ENCODE results near the gene KRT38. TPM values are rescaled to one million over a fixed set of nuclear protein-coding genes. Genes with fewer than 3 reads are reported as not detected.
"Not testable (repeated sequence)": the region's sequence is repeated elsewhere in the genome, so short reads cannot be mapped to it uniquely, and the experiment has no call there.

Gene KRT38
- total RNA-seq, 4 donors from 2014 or later, result not detected

DNA sequence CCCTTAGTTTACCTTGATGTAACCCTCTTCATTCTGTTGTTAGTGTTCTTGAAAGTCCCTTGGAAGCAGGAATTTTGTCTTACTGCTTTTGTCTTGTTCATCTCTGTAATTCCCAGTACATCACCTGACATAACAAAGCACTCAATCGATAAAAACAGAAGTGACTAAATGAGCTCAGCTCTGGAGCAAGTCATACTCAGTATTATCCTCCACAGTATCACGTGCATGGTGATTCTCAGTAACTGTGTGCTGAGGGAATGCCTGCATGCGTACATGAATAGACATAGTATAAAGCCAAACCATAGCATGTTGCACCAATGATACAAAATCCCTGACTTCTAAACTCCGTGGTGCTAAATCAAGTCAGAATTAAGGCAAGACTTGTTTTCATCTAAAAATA, 7.2 kb downstream of the KRT38 start:
- no peaks in the 10 kb centered on the region for H3K9me3 ChIP-seq
- no peaks in the 10 kb centered on the region for H3K27me3 ChIP-seq
- DNase-seq, result no peak
- H3K4me3 ChIP-seq, result no peak overlapping the region
- no peak for TF ChIP-seq CTCF (IDR thresholded peaks at IDR 0.05)
- TF ChIP-seq POLR2A (IDR thresholded peaks at IDR 0.05), result no peak
- no peaks in the 10 kb centered on the region for H3K4me1 ChIP-seq
- H3K36me3 ChIP-seq, result no peaks in the 10 kb centered on the region
- no peak overlapping the region for H3K27ac ChIP-seq

DNA sequence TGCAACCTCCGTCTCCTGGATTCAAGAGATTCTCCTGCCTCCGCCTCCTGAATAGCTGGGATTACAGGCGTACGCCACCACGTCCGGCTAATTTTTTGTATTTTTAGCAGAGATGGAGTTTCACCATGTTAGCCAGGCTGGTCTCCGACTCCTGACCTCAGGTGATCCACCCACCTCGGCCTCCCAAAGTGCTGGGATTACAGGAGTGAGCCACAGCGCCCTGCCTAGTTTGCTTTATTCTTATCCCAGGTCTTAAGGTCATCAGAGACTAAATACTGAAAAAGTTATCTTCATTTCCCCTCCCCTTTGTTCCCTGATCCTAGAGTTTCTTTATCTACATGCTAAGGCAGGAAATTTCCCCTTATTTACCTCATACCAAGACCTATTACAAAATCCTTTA, 10.4 kb downstream of the KRT38 start:
- H3K27ac ChIP-seq, H3K9me3 ChIP-seq, H3K4me3 ChIP-seq, H3K4me1 ChIP-seq, H3K36me3 ChIP-seq, H3K27me3 ChIP-seq, DNase-seq: not testable (repeated sequence)

DNA sequence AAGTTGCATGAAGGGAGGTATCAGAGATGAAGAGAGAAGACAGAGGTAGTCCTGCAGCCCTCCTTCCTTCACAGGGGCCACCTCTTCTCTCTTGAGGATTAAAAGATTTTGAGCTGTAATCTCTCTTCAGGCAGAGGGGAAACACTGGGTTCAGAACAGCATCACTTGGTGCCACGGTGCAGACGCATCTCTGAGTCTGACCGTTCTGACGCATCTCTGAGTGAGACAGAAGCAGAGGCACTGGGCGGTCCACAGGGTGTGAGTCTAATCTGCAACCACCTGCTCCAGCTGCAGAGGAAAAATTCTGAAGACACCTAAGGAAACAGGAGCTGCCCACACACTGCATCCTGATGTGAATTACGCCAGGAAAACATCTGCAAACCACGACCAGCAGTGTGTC, 11.1 kb downstream of the KRT38 start:
- no peaks in the 10 kb centered on the region for H3K36me3 ChIP-seq
- TF ChIP-seq CTCF (IDR thresholded peaks at IDR 0.05) (no peak), POLR2A (IDR thresholded peaks at IDR 0.05) (no peak)
- H3K9me3 ChIP-seq, result no peaks in the 10 kb centered on the region
- H3K27me3 ChIP-seq, result no peaks in the 10 kb centered on the region
- H3K27ac ChIP-seq, result no peak overlapping the region
- H3K4me1 ChIP-seq, result no peaks in the 10 kb centered on the region
- no peak overlapping the region for H3K4me3 ChIP-seq
- DNase-seq, result no peak

GRCh38 chr17:41428591-41429291, 12.0 kb downstream of the KRT38 start:
- Histone ChIP-seq H3K9me3 (no peaks in the 10 kb centered on the region), H3K27me3 (no peaks in the 10 kb centered on the region)
- TF ChIP-seq CTCF (IDR thresholded peaks at IDR 0.05), result no peak
- no peak for TF ChIP-seq POLR2A (IDR thresholded peaks at IDR 0.05)

DNA sequence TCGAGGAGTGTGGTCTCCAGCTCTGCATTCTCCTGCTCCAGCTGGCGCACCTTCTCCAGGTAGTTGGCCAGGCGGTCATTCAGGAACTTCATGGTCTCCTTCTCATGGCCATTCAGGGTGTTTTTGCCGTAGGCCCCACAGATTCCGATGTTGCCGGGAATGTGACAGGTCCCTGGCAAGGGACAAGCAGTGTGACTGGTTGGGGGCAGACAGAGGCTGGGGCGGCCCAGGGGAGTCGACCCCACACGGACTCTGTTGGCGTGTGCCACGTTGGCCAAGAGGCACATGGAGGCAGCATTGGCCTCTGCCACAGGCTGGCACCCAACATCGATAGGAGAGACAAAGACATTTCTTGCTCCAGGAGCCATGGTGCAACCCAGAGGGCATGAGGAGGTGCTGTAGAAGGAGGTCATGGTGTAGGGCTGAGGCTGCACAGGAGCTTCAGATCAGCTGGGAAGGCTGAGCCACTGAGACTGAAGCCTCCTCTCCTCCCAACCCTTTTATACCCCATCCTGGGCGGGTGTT, 16.6 kb downstream of the KRT38 start, which contains the start of gene KRT37:
Gene KRT37, minus strand, starts transcription at position 475 of the 525 bp plus-strand sequence. Its CDS starts 62 bp downstream, at position 413.
- no peak for TF ChIP-seq CTCF (IDR thresholded peaks at IDR 0.05)
- Histone ChIP-seq H3K36me3 (no peaks in the 10 kb centered on the region), H3K27me3 (no peaks in the 10 kb centered on the region), H3K9me3 (no peaks in the 10 kb centered on the region), H3K4me3 (no peak within 1 kb of the TSS), H3K4me1 (no peaks in the 10 kb centered on the region), H3K27ac (no peak within 1 kb of the TSS)
- DNase-seq, result no peak

More at GRCh38 chr17:41428591-41429291, 12.0 kb downstream of the KRT38 start:
- DNase-seq, result no peak
- no peaks in the 10 kb centered on the region for H3K36me3 ChIP-seq
- H3K27ac ChIP-seq, result no peak overlapping the region
- H3K4me1 ChIP-seq, result no peaks in the 10 kb centered on the region
- no peak overlapping the region for H3K4me3 ChIP-seq

DNA sequence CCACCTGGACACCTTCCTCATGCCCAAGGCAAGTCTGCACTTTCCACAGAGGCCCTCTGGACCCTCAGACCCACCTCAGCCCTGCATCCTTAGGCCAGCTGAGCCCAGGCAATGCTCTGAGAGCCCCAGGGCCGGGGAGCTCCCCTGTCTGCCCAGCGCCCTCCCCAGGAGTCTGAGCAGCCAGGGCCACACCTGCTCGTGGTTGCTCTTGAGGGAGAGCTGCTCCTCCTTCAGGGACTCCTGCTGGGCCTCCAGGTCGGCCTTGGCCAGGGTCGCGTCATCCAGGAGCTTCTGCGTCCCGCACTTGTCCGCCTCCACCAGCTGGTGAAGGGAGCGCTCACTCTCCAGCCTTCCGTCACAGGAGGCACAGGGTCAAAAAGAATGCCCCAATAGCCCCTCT, 18.2 kb downstream of the KRT38 start:
- H3K36me3 ChIP-seq, H3K4me3 ChIP-seq, H3K27me3 ChIP-seq, H3K27ac ChIP-seq, DNase-seq, H3K4me1 ChIP-seq, H3K9me3 ChIP-seq: not testable (repeated sequence)

GRCh38 chr17:41421617-41422016, 19.2 kb downstream of the KRT38 start:
- H3K27ac ChIP-seq, result no peak overlapping the region
- no peak for DNase-seq
- no peaks in the 10 kb centered on the region for H3K36me3 ChIP-seq
- no peaks in the 10 kb centered on the region for H3K4me1 ChIP-seq
- H3K9me3 ChIP-seq, result no peaks in the 10 kb centered on the region
- TF ChIP-seq POLR2A (IDR thresholded peaks at IDR 0.05), result no peak
- no peak for TF ChIP-seq CTCF (IDR thresholded peaks at IDR 0.05)
- H3K27me3 ChIP-seq, result no peaks in the 10 kb centered on the region
- H3K4me3 ChIP-seq, result no peak overlapping the region
